B cell (primary cell): ENCODE results near the gene FAM3D. TPM values are rescaled to one million over a fixed set of nuclear protein-coding genes. Genes with fewer than 3 reads are reported as not detected.

Experiments
- ATAC-seq: fragments of 200-7000 bp; cut with Tn5 transposase; one replicate; pipeline ENCODE4 v1.10.0; 2021; ENCODE audit warnings: low read depth, mild to moderate bottlenecking, moderate number of reproducible peaks, moderate library complexity
- CTCF ChIA-PET: fragments of 350-600 bp; sonication (Branson Sonifier 250); formaldehyde crosslinking; loops from one replicate; lab custom pipeline; 2021; ENCODE audit warnings: antibody characterized with exemption, inconsistent platforms; lab: Charles Lee
- POLR2A ChIA-PET: fragments of 350-600 bp; sonication (Branson Sonifier 250); formaldehyde crosslinking; loops from one replicate; lab custom pipeline; 2021; ENCODE audit warnings: antibody characterized with exemption; lab: Charles Lee
- DNase-seq: peaks from one replicate; pipeline ENCODE4 v3.0.0; 2013
- H2AFZ ChIP-seq: 2 replicates; pipeline ENCODE4 v1.6.1; 2012; ENCODE audit warnings: mild to moderate bottlenecking, low read depth, low read length; ENCODE audit not compliant: insufficient read depth, poor library complexity, severe bottlenecking
- H3K27ac ChIP-seq, 2 donors: 1 replicate in 1 of 2; 2 replicates in 1 of 2; pipeline ENCODE4 v1.5.1; 2012 to 2013; ENCODE audit warnings: low read length in 2 of 2, mild to moderate bottlenecking in 2 of 2, moderate library complexity in 1 of 2
- H3K27me3 ChIP-seq, 4 experiments: fragments of 200-600 bp in 1 of 4; sonication (generic) in 1 of 4; replicated peaks in 1 of 4; 1 replicate in 2 of 4; 2 replicates in 2 of 4; pipeline versions ENCODE4 v1.6.1 to v1.7.0; 2013 to 2016; ENCODE audit warnings: low read length in 3 of 4, mild to moderate bottlenecking in 2 of 4, mixed read lengths in 1 of 4, moderate library complexity in 1 of 4; ENCODE audit not compliant: insufficient read depth in 4 of 4, control insufficient read depth in 3 of 4; ENCODE audit errors: control extremely low read depth in 1 of 4
- H3K36me3 ChIP-seq, 2 experiments: replicated peaks in 1 of 2; 1 replicate in 1 of 2; 2 replicates in 1 of 2; pipeline versions ENCODE4 v1.6.1 to v1.7.1; 2013; ENCODE audit warnings: low read length in 1 of 2; ENCODE audit not compliant: insufficient read depth in 2 of 2, control insufficient read depth in 1 of 2; ENCODE audit errors: control extremely low read depth in 1 of 2, extremely low read depth in 1 of 2
- H3K4me1 ChIP-seq, 2 donors: fragments of 200-600 bp in 1 of 2; sonication (generic) in 1 of 2; 1 replicate in 1 of 2; 2 replicates in 1 of 2; pipeline versions ENCODE4 v1.5.1 to v1.6.1; 2013 to 2017; ENCODE audit warnings: low read length in 2 of 2; ENCODE audit not compliant: control insufficient read depth in 2 of 2, insufficient read depth in 2 of 2
- H3K4me2 ChIP-seq: replicated peaks from 2 replicates; pipeline ENCODE3; 2012; ENCODE audit warnings: mild to moderate bottlenecking, low read depth, low read length; ENCODE audit not compliant: poor library complexity, severe bottlenecking
- H3K4me3 ChIP-seq, 5 experiments: fragments of 200-600 bp in 1 of 5; sonication (generic) in 1 of 5; 1 replicate in 3 of 5; 2 replicates in 2 of 5; pipeline versions ENCODE4 v1.5.1 to v1.7.0; 2011 to 2016; ENCODE audit warnings: low read length in 4 of 5, mild to moderate bottlenecking in 4 of 5, low read depth in 2 of 5, control low read depth in 1 of 5, moderate library complexity in 1 of 5; ENCODE audit not compliant: insufficient read depth in 1 of 5; ENCODE audit errors: control extremely low read depth in 1 of 5, extremely low read depth in 1 of 5
- H3K79me2 ChIP-seq: fragments of 200-600 bp; sonication (generic); one replicate; pipeline ENCODE4 v1.6.0; 2016; ENCODE audit warnings: low read length; ENCODE audit not compliant: control insufficient read depth, insufficient read depth
- H3K9ac ChIP-seq: fragments of 200-600 bp; sonication (generic); 2 replicates; pipeline ENCODE4 v1.6.1; 2017; ENCODE audit warnings: mild to moderate bottlenecking, low read length, moderate library complexity
- H3K9me3 ChIP-seq, 3 donors: one replicate each; pipeline versions ENCODE4 v1.6.1 to v1.7.1; 2013; ENCODE audit warnings: low read length in 2 of 3; ENCODE audit not compliant: control insufficient read depth in 2 of 3, insufficient read depth in 1 of 3; ENCODE audit errors: control extremely low read depth in 1 of 3
- H4K20me1 ChIP-seq: 2 replicates; pipeline ENCODE4 v1.6.0; 2012; ENCODE audit warnings: mild to moderate bottlenecking, low read length; ENCODE audit not compliant: insufficient read depth, control insufficient read depth, poor library complexity, severe bottlenecking
- H3K27ac Mint-ChIP-seq: one replicate; pipeline ENCODE4 v1.8.0; 2021; ENCODE audit warnings: mixed read lengths
- H3K27me3 Mint-ChIP-seq: one replicate; pipeline ENCODE4 v1.8.0; 2021; ENCODE audit warnings: mixed read lengths
- H3K4me1 Mint-ChIP-seq: one replicate; pipeline ENCODE4 v1.8.0; 2021; ENCODE audit warnings: mixed read lengths
- H3K4me3 Mint-ChIP-seq: one replicate; pipeline ENCODE4 v1.8.0; 2021; ENCODE audit warnings: mixed read lengths
- H3K9me3 Mint-ChIP-seq: one replicate; pipeline ENCODE4 v1.8.0; 2022; ENCODE audit warnings: mixed read lengths; ENCODE audit not compliant: insufficient read depth
- EZH2 ChIP-seq: IDR thresholded peaks from 2 replicates; pipeline ENCODE4 v1.6.1; 2012; ENCODE audit warnings: borderline replicate concordance, low read depth, mild to moderate bottlenecking, moderate library complexity, low read length; ENCODE audit not compliant: insufficient read depth, poor library complexity, severe bottlenecking
- WGBS: methylation state at CpG from one replicate; pipeline ENCODE4 v1.1.5; 2013; ENCODE audit warnings: missing lambda C conversion rate; ENCODE audit not compliant: insufficient coverage; 5-methylcytosine and 5-hydroxymethylcytosine counted together
- intact Hi-C: fragments of 100-400 bp; cut with micrococcal nuclease; formaldehyde crosslinking; loops from one replicate; pipeline ENCODE4 v1.10.0; 2022
- polyA plus RNA-seq: library from polyadenylated mRNA; depleted of rRNA; stranded (reverse); fragments of >200 nt; gene quantifications from 2 replicates; pipeline ENCODE4 v1.2.3, GENCODE V29; 2012
- total RNA-seq, 2 donors: library from RNA; stranded (reverse); fragments of 120-200 nt in 1 of 2; gene quantifications; 1 replicate in 1 of 2; 2 replicates in 1 of 2; pipeline versions ENCODE4 v1.2.3 to v1.2.4, GENCODE V29; 2013 to 2022
- TF ChIP-seq, protein P1 (sequence below): fragments of 200-600 bp; IDR thresholded peaks from one replicate; pipeline ENCODE4 v1.8.0; 2022; ENCODE audit warnings: antibody characterized with exemption, mild to moderate bottlenecking

Gene FAM3D
- total and polyA plus RNA-seq, 2 donors (not counting 1 experiment from before 2014, with no cell fraction given), result not detected

DNA sequence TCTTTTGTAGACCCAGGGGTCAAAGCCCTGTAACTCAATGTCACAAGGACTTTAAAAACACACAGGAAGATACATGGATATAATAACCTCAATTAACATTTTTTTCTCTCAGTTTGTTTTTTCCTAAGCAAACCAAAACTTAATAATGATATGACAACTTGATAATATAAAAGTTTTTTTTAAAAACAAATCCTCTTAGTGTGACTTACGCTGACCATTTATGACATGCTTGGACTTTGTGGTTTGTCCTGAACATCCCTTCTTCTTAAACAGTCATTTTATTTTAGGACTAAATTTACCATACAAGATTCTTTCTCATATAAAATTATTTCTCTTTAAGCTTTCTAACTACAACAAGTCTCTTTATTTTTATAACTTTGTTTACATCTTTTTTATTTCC lies 25.4 kb upstream of the FAM3D start:
- ATAC-seq (no peak), DNase-seq (no peak)
- Histone ChIP-seq H3K4me1 (no peaks in the 10 kb centered on the region), H3K79me2 (no peaks in the 10 kb centered on the region), H3K27ac (no peak overlapping the region), H3K4me2 (no peak overlapping the region), H4K20me1 (no peaks in the 10 kb centered on the region), H3K9me3 (peaks cover 5 to 15% (median 9%) of the 10 kb centered on the region in 3 donors), H3K9ac (no peak overlapping the region), H3K36me3 (no peaks in the 10 kb centered on the region), H3K27me3 (no peaks in the 10 kb centered on the region), H2AFZ (no peak overlapping the region), H3K4me3 (no peak overlapping the region)
- ChIA-PET POLR2A (no interaction called here), CTCF (no interaction called here)
- Mint-ChIP-seq H3K27me3 (peaks cover 11% of the 10 kb centered on the region), H3K4me3 (no peak overlapping the region), H3K4me1 (no peaks in the 10 kb centered on the region), H3K9me3 (peaks cover 10% of the 10 kb centered on the region), H3K27ac (no peak overlapping the region)
- intact Hi-C loops, result no loop called here
- TF ChIP-seq, protein P1, sequence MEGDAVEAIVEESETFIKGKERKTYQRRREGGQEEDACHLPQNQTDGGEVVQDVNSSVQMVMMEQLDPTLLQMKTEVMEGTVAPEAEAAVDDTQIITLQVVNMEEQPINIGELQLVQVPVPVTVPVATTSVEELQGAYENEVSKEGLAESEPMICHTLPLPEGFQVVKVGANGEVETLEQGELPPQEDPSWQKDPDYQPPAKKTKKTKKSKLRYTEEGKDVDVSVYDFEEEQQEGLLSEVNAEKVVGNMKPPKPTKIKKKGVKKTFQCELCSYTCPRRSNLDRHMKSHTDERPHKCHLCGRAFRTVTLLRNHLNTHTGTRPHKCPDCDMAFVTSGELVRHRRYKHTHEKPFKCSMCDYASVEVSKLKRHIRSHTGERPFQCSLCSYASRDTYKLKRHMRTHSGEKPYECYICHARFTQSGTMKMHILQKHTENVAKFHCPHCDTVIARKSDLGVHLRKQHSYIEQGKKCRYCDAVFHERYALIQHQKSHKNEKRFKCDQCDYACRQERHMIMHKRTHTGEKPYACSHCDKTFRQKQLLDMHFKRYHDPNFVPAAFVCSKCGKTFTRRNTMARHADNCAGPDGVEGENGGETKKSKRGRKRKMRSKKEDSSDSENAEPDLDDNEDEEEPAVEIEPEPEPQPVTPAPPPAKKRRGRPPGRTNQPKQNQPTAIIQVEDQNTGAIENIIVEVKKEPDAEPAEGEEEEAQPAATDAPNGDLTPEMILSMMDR, result no peak
- no peak for TF ChIP-seq EZH2
- WGBS, result 100% methylated on average over 1 of the region's 1 CpG

DNA sequence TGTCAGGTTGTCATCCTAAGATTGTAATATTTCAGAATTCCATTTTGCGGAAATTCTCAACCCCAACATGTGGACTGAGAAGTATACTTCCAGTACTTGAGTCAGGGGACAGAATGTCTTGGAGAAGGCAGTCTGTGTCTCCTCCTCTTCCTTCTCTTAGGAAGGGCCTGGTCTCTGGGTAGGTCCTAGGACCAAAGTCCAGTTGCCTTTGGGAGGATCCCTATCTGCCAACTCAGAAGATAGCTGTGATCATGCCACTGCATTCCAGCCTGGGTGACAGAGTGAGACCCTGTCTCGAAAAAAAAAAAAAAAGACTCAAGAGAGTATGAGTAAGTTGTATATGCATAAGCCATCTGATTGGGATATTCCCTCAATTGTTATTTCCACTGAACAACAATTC lies 23.9 kb upstream of the FAM3D start:
- CTCF ChIA-PET, result interaction anchor here (0.7 to 1.0 kb wide), 2 partner anchors 12 to 60 kb away, joined by 3 to 4 read pairs; no protein-coding TSS in a partner anchor
- no peaks in the 10 kb centered on the region for H3K79me2 ChIP-seq
- Mint-ChIP-seq H3K4me1 (no peaks in the 10 kb centered on the region), H3K27ac (no peak overlapping the region), H3K27me3 (peaks cover 15% of the 10 kb centered on the region), H3K4me3 (no peak overlapping the region), H3K9me3 (peaks cover 10% of the 10 kb centered on the region)
- no peak overlapping the region for H3K27ac ChIP-seq
- POLR2A ChIA-PET, result interaction anchor here (0.5 kb wide), 1 partner anchor 59 kb away, joined by 11 read pairs; no protein-coding TSS in a partner anchor
- H3K4me2 ChIP-seq, result no peak overlapping the region
- H3K9me3 ChIP-seq, result peaks cover 5 to 15% (median 12%) of the 10 kb centered on the region in 3 donors
- H3K4me1 ChIP-seq, result no peaks in the 10 kb centered on the region
- no peak overlapping the region for H3K9ac ChIP-seq
- no peak overlapping the region for H2AFZ ChIP-seq
- intact Hi-C loops, result no loop called here
- no peaks in the 10 kb centered on the region for H3K36me3 ChIP-seq
- H3K4me3 ChIP-seq, result no peak overlapping the region
- ATAC-seq (no peak), DNase-seq (no peak)
- no peaks in the 10 kb centered on the region for H3K27me3 ChIP-seq
- no peak for TF ChIP-seq EZH2
- TF ChIP-seq, protein P1, result no peak
- H4K20me1 ChIP-seq, result no peaks in the 10 kb centered on the region
- no CpG with 5 or more reads among the region's 2 CpGs for WGBS
